HUES48 (cell line): ENCODE results near the gene PCP4.

Experiments
- H3K27ac ChIP-seq: one replicate; pipeline ENCODE4 v1.7.0; 2013; ENCODE audit warnings: low read depth, low read length, inconsistent platforms
- H3K27me3 ChIP-seq: 2 replicates; pipeline ENCODE4 v1.6.1; 2013; ENCODE audit warnings: mild to moderate bottlenecking, low read length; ENCODE audit not compliant: control insufficient read depth, insufficient read depth
- H3K36me3 ChIP-seq: 2 replicates; pipeline ENCODE4 v1.6.1; 2013; ENCODE audit warnings: low read length; ENCODE audit not compliant: control insufficient read depth, insufficient read depth
- H3K4me1 ChIP-seq: 2 replicates; pipeline ENCODE4 v1.6.1; 2013; ENCODE audit warnings: mild to moderate bottlenecking, low read length; ENCODE audit not compliant: control insufficient read depth, insufficient read depth
- H3K4me3 ChIP-seq: 2 replicates; pipeline ENCODE4 v1.5.1; 2013; ENCODE audit warnings: mild to moderate bottlenecking, low read depth, low read length
- H3K9ac ChIP-seq: 2 replicates; pipeline ENCODE4 v1.6.1; 2013; ENCODE audit warnings: mild to moderate bottlenecking, low read depth, low read length, moderate library complexity
- H3K9me3 ChIP-seq: 2 replicates; pipeline ENCODE4 v1.6.1; 2013; ENCODE audit warnings: low read length; ENCODE audit not compliant: control insufficient read depth, insufficient read depth

PCP4 gene

GRCh38 chr21:39845571-39846130 is 21.6 kb upstream of the PCP4 start:
- Histone ChIP-seq H3K36me3 (no peaks in the 10 kb centered on the region), H3K27me3 (no peaks in the 10 kb centered on the region), H3K4me3 (no peak overlapping the region), H3K27ac (no peak overlapping the region), H3K4me1 (peaks cover 7% of the 10 kb centered on the region; the same call in 1 of the 2 replicates), H3K9me3 (no peaks in the 10 kb centered on the region), H3K9ac (no peak overlapping the region)

- no peak overlapping the region for H3K27ac ChIP-seq
- no peak overlapping the region for H3K4me3 ChIP-seq
- H3K9ac ChIP-seq: no peak overlapping the region
- H3K27me3 ChIP-seq: no peaks in the 10 kb centered on the region
- H3K9me3 ChIP-seq: no peaks in the 10 kb centered on the region
- H3K4me1 ChIP-seq: no peaks in the 10 kb centered on the region
- no peaks in the 10 kb centered on the region for H3K36me3 ChIP-seq
These were observed 19.4 kb upstream of the PCP4 start for GRCh38 chr21:39847877-39848276.

DNA sequence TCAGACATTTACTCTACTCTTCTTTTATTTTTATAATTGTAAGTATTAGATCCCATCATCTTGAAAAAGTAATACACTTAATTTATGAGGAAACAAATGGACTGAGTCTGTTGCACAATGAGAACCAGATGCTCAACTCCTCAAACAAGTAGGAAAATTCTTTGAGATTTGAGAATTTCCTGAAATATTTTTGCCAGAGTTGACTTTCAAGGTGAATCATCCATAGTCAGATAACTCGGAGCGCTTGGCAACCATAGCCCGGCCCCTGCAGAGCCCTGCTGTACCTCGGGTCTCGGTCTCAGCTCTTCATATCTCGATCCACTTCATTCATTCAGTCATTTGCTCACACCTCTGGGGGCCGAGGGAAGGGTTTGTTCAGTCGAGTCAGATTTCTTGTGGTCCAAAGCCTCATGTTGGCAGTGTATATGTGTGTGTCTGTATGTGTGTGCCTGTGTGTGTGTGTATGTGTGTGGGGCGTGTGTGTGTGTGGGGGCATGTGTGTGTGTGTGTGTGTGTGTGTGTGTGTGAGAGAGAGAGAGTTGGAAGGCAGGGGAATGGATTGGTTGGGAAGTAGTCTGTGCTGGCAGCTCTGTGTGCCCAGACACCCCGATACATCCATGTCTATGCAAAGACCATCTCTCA is 18.1 kb upstream of the PCP4 start:
- no peaks in the 10 kb centered on the region for H3K36me3 ChIP-seq
- no peak overlapping the region for H3K4me3 ChIP-seq
- H3K27ac ChIP-seq: no peak overlapping the region
- no peaks in the 10 kb centered on the region for H3K27me3 ChIP-seq
- H3K9ac ChIP-seq: no peak overlapping the region
- no peaks in the 10 kb centered on the region for H3K4me1 ChIP-seq
- H3K9me3 ChIP-seq: 0 out of 2 replicates have a peak, but pooled peaks cover 2% of the 10 kb centered on the region

GRCh38 chr21:39850333-39850732 is 16.9 kb upstream of the PCP4 start:
- Histone ChIP-seq H3K9ac (no peak overlapping the region), H3K27ac (no peak overlapping the region), H3K27me3 (no peaks in the 10 kb centered on the region), H3K9me3 (0 out of 2 replicates have a peak, but pooled peaks cover 5% of the 10 kb centered on the region), H3K4me1 (no peaks in the 10 kb centered on the region), H3K4me3 (no peak overlapping the region), H3K36me3 (no peaks in the 10 kb centered on the region)

GRCh38 chr21:39851002-39851618 is 16.1 kb upstream of the PCP4 start:
- H3K9me3 ChIP-seq: 0 out of 2 replicates have a peak, but pooled peaks cover 5% of the 10 kb centered on the region
- H3K9ac ChIP-seq: no peak overlapping the region
- H3K27me3 ChIP-seq: no peaks in the 10 kb centered on the region
- H3K4me3 ChIP-seq: no peak overlapping the region
- H3K27ac ChIP-seq: no peak overlapping the region
- no peaks in the 10 kb centered on the region for H3K4me1 ChIP-seq
- no peaks in the 10 kb centered on the region for H3K36me3 ChIP-seq

DNA sequence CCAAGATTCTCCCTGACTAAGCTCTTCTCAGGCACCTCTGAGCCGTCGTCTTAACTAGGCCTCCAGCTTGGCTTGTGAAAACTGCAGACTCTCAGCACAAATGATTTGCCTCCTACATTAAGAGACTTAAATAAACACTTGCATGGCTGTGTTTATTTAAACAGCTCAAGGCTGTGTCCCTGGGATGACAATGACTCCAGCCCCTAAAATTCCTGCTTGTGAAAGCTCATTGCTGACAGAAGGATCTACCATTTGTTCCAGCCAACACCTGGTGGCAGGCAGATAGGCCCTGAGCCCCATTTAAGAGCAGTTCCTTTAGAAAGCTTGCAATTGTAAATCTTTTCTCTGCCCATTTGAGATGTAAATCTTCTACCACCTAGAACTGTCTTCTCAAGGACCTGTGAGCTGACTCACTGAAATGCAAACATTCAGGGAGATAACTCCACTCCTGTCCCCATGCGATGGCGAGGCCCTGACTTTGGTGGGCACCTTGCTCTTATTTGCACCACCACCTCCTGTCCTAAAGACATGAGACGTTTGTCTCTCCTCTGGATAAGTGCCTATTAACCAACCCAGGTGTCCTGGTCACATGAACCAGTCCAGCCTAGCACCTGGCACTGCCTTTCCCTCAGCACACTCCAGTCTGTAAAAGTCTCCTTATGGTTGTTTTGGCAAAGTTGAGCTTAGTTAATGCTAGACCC is 15.1 kb upstream of the PCP4 start:
- Histone ChIP-seq H3K27ac (peak overlapping the region; percentile 14), H3K9me3 (0 out of 2 replicates have a peak, but pooled peaks cover 5% of the 10 kb centered on the region)

GRCh38 chr21:39852726-39853500 is 14.3 kb upstream of the PCP4 start:
- no peak overlapping the region for H3K4me3 ChIP-seq
- H3K9me3 ChIP-seq: 0 out of 2 replicates have a peak, but pooled peaks cover 5% of the 10 kb centered on the region
- no peak overlapping the region for H3K27ac ChIP-seq
- H3K36me3 ChIP-seq: no peaks in the 10 kb centered on the region
- no peak overlapping the region for H3K9ac ChIP-seq
- no peaks in the 10 kb centered on the region for H3K27me3 ChIP-seq
- no peaks in the 10 kb centered on the region for H3K4me1 ChIP-seq

More for the DNA sequence above, 15.1 kb upstream of the PCP4 start:
- Histone ChIP-seq H3K9ac (no peak overlapping the region), H3K4me1 (no peaks in the 10 kb centered on the region), H3K27me3 (no peaks in the 10 kb centered on the region), H3K4me3 (no peak overlapping the region), H3K36me3 (no peaks in the 10 kb centered on the region)

GRCh38 chr21:39854572-39854971 is 12.7 kb upstream of the PCP4 start:
- Histone ChIP-seq H3K4me1 (no peaks in the 10 kb centered on the region), H3K27ac (no peak overlapping the region), H3K9me3 (0 out of 2 replicates have a peak, but pooled peaks cover 8% of the 10 kb centered on the region), H3K27me3 (no peaks in the 10 kb centered on the region), H3K4me3 (no peak overlapping the region), H3K9ac (no peak overlapping the region), H3K36me3 (no peaks in the 10 kb centered on the region)

DNA sequence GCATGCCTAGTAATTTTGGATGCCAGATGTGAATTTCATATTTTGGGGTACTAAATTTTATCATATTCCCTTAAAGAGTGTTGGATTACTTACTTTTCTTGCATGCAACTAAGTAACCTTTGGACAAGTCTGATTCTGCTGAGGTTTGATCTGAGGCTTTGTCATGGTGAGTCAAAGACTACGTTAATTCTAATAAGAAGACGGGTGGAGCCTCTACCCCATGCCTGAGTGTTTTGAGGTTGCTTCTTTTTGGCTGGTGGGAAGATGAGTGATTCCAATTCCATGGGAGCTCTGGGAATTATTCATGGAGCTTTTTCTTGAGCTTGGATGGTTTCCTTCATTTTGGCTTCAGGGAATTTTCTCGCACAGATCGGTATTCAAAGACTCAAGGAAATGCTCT is 11.6 kb upstream of the PCP4 start:
- Histone ChIP-seq H3K9me3 (0 out of 2 replicates have a peak, but pooled peaks cover 8% of the 10 kb centered on the region), H3K27me3 (no peaks in the 10 kb centered on the region), H3K9ac (no peak overlapping the region), H3K4me3 (no peak overlapping the region), H3K27ac (no peak overlapping the region), H3K4me1 (no peaks in the 10 kb centered on the region), H3K36me3 (no peaks in the 10 kb centered on the region)

DNA sequence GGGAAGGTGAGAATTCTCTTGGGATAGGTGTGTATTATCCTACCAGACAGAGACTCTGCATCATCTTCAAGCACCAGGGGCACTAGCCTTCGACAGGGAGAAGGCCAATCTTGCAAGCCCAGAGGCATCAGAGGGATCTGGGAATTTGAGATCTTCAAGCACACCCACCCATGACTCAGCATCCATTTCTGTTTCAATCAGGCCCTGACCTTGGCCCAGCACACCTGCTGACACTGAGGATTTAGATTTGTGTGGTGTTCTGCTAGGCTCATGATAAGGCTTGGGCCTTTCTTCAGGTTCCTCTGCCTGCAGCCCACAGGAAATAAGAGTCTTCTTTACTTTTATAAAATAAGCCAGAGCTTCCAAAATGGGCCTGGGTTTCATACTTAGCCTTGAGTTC is 6.6 kb upstream of the PCP4 start:
- H3K9ac ChIP-seq: no peak overlapping the region
- H3K36me3 ChIP-seq: no peaks in the 10 kb centered on the region
- no peak overlapping the region for H3K4me3 ChIP-seq
- H3K9me3 ChIP-seq: 0 out of 2 replicates have a peak, but pooled peaks cover 3% of the 10 kb centered on the region
- no peak overlapping the region for H3K27ac ChIP-seq
- H3K27me3 ChIP-seq: no peaks in the 10 kb centered on the region
- no peaks in the 10 kb centered on the region for H3K4me1 ChIP-seq
